ENCODE measurements around the gene RHOBTB3.

GRCh38 chr5:95713960-95714710, 17.0 kb upstream of the RHOBTB3 start:
- no peak for TF ChIP-seq CTCF (IDR thresholded peaks at IDR 0.05; ENCODE audit: low read depth, low read length, missing input control)
- no peak for TF ChIP-seq GABPA (IDR thresholded peaks at IDR 0.05 in 1 of 2, conservative IDR thresholded peaks at IDR 0.05 in 1 of 2)
- TF ChIP-seq FOXA1 (IDR thresholded peaks at IDR 0.05) = no peak
- TF ChIP-seq MAX (IDR thresholded peaks at IDR 0.05) = no peak
- TF ChIP-seq NR2F2 (IDR thresholded peaks at IDR 0.05) = no peak
- TF ChIP-seq ZBTB33 (IDR thresholded peaks at IDR 0.05) = no peak
- no peak for TF ChIP-seq RAD21 (IDR thresholded peaks at IDR 0.05)
- TF ChIP-seq TAF1 (conservative IDR thresholded peaks at IDR 0.05) = no peak
- no peak for TF ChIP-seq REST (IDR thresholded peaks at IDR 0.05)
- no peak for TF ChIP-seq HNF4G (IDR thresholded peaks at IDR 0.05)
- TF ChIP-seq ATF3 (IDR thresholded peaks at IDR 0.05) = no peak
- no peak for TF ChIP-seq RXRA (IDR thresholded peaks at IDR 0.05)
